GM21576 (cell line): ENCODE results near the gene AMT.
"Not testable (repeated sequence)": the region's sequence is repeated elsewhere in the genome, so short reads cannot be mapped to it uniquely, and the experiment has no call there.

Experiments used
- ATAC-seq: cut with Tn5 transposase; IDR thresholded peaks from one replicate; pipeline ENCODE4 v1.9.1; 2021; ENCODE audit warnings: mild to moderate bottlenecking, moderate library complexity; ENCODE audit not compliant: unreplicated experiment

Gene AMT

GRCh38 chr3:49424816-49425215, 2.5 kb upstream of the AMT start:
- ATAC-seq = no peak

GRCh38 chr3:49421890-49422378, 339 bp downstream of the AMT start:
- ATAC-seq = no peak

- ATAC-seq = no peak
Measured at GRCh38 chr3:49417516-49418120, 4.7 kb downstream of the AMT start.

- no peak for ATAC-seq
Measured at GRCh38 chr3:49416867-49417266, 5.4 kb downstream of the AMT start.

GRCh38 chr3:49415931-49416601, 6.2 kb downstream of the AMT start:
- ATAC-seq = no peak

GRCh38 chr3:49414753-49415152, 7.5 kb downstream of the AMT start:
- ATAC-seq = no peak

- ATAC-seq = no peak
Measured at GRCh38 chr3:49413338-49413734, 8.9 kb downstream of the AMT start.

- ATAC-seq = no peak
Measured at GRCh38 chr3:49412632-49413337, 9.5 kb downstream of the AMT start.

- peak; percentile 80 for ATAC-seq
Measured at GRCh38 chr3:49411968-49412631, 10.2 kb downstream of the AMT start, which contains the start of the genes RHOA and TCTA. Gene RHOA (minus strand): TSS chr3:49411976. CDS start chr3:49375589, 36,387 bp downstream. Gene TCTA (plus strand): TSS chr3:49412423. CDS start chr3:49412427, 4 bp downstream.

GRCh38 chr3:49411535-49411967, 10.7 kb downstream of the AMT start:
- peak; percentile 20 for ATAC-seq

GRCh38 chr3:49410846-49411534, 11.3 kb downstream of the AMT start:
- ATAC-seq = no peak

- ATAC-seq = no peak
Measured at GRCh38 chr3:49410066-49410845, 12.0 kb downstream of the AMT start.

GRCh38 chr3:49406571-49407565, 15.4 kb downstream of the AMT start:
- no peak for ATAC-seq

- ATAC-seq = not testable (repeated sequence)
Measured at GRCh38 chr3:49405570-49405969, 16.7 kb downstream of the AMT start.

GRCh38 chr3:49403891-49404290, 18.4 kb downstream of the AMT start:
- no peak for ATAC-seq

- no peak for ATAC-seq
Measured at GRCh38 chr3:49401766-49402165, 20.5 kb downstream of the AMT start.

- no peak for ATAC-seq
Measured at GRCh38 chr3:49399461-49399860, 22.8 kb downstream of the AMT start.

GRCh38 chr3:49397470-49397869, 24.8 kb downstream of the AMT start:
- no peak for ATAC-seq

GRCh38 chr3:49391310-49391709, 31.0 kb downstream of the AMT start:
- not testable (repeated sequence) for ATAC-seq
